SK-N-SH treated with all-trans-retinoic acid at 6 μM for 48 hours (cell line): ENCODE measurements around the gene STRADB.

Source experiments
- ARNTL ChIP-seq: fragments of 450-650 bp; formaldehyde crosslinking; IDR thresholded peaks from 2 replicates; pipeline ENCODE4 v1.5.0; 2020; ENCODE audit warnings: low read depth, mild to moderate bottlenecking, moderate library complexity, borderline replicate concordance
- CREB5 ChIP-seq: fragments of 250-450 bp; sonication (Bioruptor Pico); IDR thresholded peaks from 2 replicates; pipeline ENCODE4 v1.5.1; 2020; ENCODE audit warnings: low read depth, mild to moderate bottlenecking, moderate library complexity
- ISL1 ChIP-seq: fragments of 250-450 bp; sonication (Bioruptor Pico); IDR thresholded peaks from 2 replicates; pipeline ENCODE4 v2.1.2; 2022; ENCODE audit warnings: mild to moderate bottlenecking, moderate library complexity
- POU6F1 ChIP-seq: fragments of 250-450 bp; sonication (Bioruptor Pico); IDR thresholded peaks from 2 replicates; pipeline ENCODE4 v1.8.0; 2021; ENCODE audit warnings: low read depth, mild to moderate bottlenecking, moderate library complexity, borderline replicate concordance
- RARB ChIP-seq: fragments of 250-450 bp; sonication (Bioruptor Pico); IDR thresholded peaks from 2 replicates; pipeline ENCODE4 v1.8.0; 2021; ENCODE audit warnings: mild to moderate bottlenecking, moderate library complexity
- TOX ChIP-seq: fragments of 250-450 bp; sonication (Bioruptor Pico); IDR thresholded peaks from 2 replicates; pipeline ENCODE4 v1.8.0; 2021; ENCODE audit warnings: mild to moderate bottlenecking, moderate library complexity, borderline replicate concordance
- TSHZ2 ChIP-seq: fragments of 250-450 bp; sonication (Bioruptor Pico); IDR thresholded peaks from 2 replicates; pipeline ENCODE4 v1.5.0; 2020; ENCODE audit warnings: mild to moderate bottlenecking, moderate library complexity
- ZC3H10 ChIP-seq: fragments of 250-450 bp; sonication (Bioruptor Pico); IDR thresholded peaks from 2 replicates; pipeline ENCODE4 v1.5.1; 2021; ENCODE audit warnings: mild to moderate bottlenecking, moderate library complexity
- ZFP3 ChIP-seq: fragments of 250-450 bp; sonication (Bioruptor Pico); IDR thresholded peaks from 2 replicates; pipeline ENCODE4 v1.5.0; 2020; ENCODE audit warnings: mild to moderate bottlenecking, moderate library complexity
- ZFP30 ChIP-seq: fragments of 450-650 bp; formaldehyde crosslinking; IDR thresholded peaks from 2 replicates; pipeline ENCODE4 v1.5.0; 2022; ENCODE audit warnings: mild to moderate bottlenecking, moderate library complexity
- ZNF565 ChIP-seq: fragments of 450-650 bp; formaldehyde crosslinking; conservative IDR thresholded peaks from 2 replicates; pipeline ENCODE4 v1.5.0; 2020; ENCODE audit warnings: low read depth, mild to moderate bottlenecking, moderate library complexity
- TF ChIP-seq, protein P1 (sequence below): fragments of 250-450 bp; sonication (Bioruptor Pico); IDR thresholded peaks from 2 replicates; pipeline ENCODE4 v1.8.0; 2020; ENCODE audit warnings: mild to moderate bottlenecking, moderate library complexity, borderline replicate concordance

DNA sequence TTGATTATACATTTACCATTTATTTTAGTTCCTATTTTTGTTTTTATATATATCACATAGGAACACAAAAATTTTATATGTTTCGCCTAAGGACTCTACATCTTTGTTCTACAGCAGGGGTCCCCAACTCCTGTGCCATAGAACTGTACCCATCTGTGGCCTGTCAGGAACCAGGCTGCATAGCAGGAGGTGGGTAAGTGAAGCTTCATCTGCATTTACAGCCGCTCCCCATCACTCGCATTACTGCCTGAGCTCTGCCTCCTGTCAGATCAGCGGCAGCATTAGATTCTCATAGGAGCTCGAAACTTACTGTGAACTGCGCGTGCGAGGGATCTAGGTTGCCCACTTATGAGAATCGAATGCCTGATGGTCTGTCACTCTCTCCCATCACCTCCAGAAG lies 25.6 kb upstream of the STRADB start:
- TF ChIP-seq ISL1 (CRISPR knock-in tag) (no peak), RARB (CRISPR knock-in tag) (no peak), ZFP3 (CRISPR knock-in tag) (no peak), CREB5 (CRISPR knock-in tag) (no peak), ZNF565 (CRISPR knock-in tag) (no peak), ZFP30 (CRISPR knock-in tag) (no peak), POU6F1 (CRISPR knock-in tag) (no peak), ARNTL (CRISPR knock-in tag) (no peak), ZC3H10 (CRISPR knock-in tag) (no peak), TOX (CRISPR knock-in tag) (no peak), TSHZ2 (CRISPR knock-in tag) (no peak)
- TF ChIP-seq, protein P1, sequence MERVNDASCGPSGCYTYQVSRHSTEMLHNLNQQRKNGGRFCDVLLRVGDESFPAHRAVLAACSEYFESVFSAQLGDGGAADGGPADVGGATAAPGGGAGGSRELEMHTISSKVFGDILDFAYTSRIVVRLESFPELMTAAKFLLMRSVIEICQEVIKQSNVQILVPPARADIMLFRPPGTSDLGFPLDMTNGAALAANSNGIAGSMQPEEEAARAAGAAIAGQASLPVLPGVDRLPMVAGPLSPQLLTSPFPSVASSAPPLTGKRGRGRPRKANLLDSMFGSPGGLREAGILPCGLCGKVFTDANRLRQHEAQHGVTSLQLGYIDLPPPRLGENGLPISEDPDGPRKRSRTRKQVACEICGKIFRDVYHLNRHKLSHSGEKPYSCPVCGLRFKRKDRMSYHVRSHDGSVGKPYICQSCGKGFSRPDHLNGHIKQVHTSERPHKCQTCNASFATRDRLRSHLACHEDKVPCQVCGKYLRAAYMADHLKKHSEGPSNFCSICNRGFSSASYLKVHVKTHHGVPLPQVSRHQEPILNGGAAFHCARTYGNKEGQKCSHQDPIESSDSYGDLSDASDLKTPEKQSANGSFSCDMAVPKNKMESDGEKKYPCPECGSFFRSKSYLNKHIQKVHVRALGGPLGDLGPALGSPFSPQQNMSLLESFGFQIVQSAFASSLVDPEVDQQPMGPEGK: no peak
